ENCODE data around the gene NRARP.
A peak's percentile ranks its signal among the peaks of the same experiment; 100 is the strongest.

DNA sequence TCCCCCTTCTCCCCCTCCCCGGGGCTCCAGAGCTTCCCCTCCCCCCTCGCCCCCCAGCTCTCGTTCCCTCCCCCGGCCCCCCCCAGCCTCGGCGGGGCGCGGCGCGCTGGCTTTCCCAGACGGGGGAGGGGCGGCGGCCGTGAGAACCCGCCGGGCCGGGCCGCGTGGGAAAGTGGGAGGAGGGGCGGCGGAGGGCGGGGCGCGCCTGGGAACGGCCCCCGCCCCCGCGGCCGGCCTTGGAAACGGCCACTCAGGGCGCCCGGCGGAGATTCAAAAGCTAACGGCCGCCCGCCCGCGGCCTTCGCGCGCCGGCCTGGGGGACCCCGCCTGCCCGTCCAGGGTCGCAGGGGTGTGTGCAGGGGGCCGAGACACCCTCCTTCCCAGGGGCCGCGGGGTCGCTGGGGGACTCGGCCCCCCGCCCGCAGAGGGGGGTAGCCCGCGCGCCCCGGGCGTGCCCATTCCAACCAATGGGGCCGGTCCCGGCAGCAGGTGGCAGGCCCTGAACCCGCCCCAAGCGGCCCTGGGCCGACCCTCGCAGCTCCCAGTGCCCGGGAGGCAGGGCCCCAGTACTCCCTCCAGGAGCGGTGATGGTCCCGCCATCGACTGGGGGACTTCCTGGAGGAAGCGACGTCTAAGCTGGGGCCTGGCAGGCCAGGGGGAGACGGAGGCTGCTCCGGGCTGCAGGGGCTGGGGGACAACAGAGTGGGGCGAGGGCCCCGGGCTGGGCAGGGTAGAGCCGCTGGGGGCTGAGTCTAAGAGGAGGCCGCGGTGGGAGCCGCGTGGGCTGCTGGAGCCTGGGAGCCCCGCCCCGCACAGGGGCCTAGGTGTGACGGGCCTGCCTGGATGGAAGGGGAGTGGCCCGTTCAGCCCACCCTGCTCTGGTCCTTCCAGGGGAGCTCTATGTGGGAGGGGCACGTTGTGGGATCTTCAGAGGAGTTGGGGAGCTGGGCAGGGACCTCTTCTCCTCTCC lies 14.2 kb upstream of the NRARP start:
- TF ChIP-seq ZBTB1 (tag by site-specific recombination; IDR thresholded peaks at IDR 0.05), result no peak
- no peak for TF ChIP-seq CTCF (tag by site-specific recombination; IDR thresholded peaks at IDR 0.05)
- no peak for TF ChIP-seq ZNF501 (tag by site-specific recombination; IDR thresholded peaks at IDR 0.05)
- TF ChIP-seq ZNF16 (tag by site-specific recombination; IDR thresholded peaks at IDR 0.05; ENCODE audit: low read depth), result no peak
- TF ChIP-seq ZNF175 (tag by site-specific recombination; IDR thresholded peaks at IDR 0.05), result no peak
- TF ChIP-seq ZNF670 (tag by site-specific recombination; IDR thresholded peaks at IDR 0.05; ENCODE audit: low read depth), result no peak
- no peak for TF ChIP-seq KLF7 (tag by site-specific recombination; IDR thresholded peaks at IDR 0.05; ENCODE audit: borderline replicate concordance)
- TF ChIP-seq HOXA7 (CRISPR knock-in tag; IDR thresholded peaks at IDR 0.05; ENCODE audit: borderline replicate concordance), result no peak
- TF ChIP-seq, protein P1, sequence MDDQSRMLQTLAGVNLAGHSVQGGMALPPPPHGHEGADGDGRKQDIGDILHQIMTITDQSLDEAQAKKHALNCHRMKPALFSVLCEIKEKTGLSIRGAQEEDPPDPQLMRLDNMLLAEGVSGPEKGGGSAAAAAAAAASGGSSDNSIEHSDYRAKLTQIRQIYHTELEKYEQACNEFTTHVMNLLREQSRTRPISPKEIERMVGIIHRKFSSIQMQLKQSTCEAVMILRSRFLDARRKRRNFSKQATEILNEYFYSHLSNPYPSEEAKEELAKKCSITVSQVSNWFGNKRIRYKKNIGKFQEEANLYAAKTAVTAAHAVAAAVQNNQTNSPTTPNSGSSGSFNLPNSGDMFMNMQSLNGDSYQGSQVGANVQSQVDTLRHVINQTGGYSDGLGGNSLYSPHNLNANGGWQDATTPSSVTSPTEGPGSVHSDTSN (CRISPR knock-in tag; IDR thresholded peaks at IDR 0.05), result no peak
- no peak for TF ChIP-seq ZNF76 (tag by site-specific recombination; IDR thresholded peaks at IDR 0.05; ENCODE audit: borderline replicate concordance, low read depth)
- TF ChIP-seq ZNF449 (tag by site-specific recombination; IDR thresholded peaks at IDR 0.05), result no peak
- TF ChIP-seq ZFHX2 (tag by site-specific recombination; conservative IDR thresholded peaks at IDR 0.05), result peak; percentile 30
- TF ChIP-seq ZNF274 (IDR thresholded peaks at IDR 0.05; ENCODE audit: low read length), result no peak
- TF ChIP-seq ZNF274 (tag by site-specific recombination; IDR thresholded peaks at IDR 0.05; ENCODE audit: borderline replicate concordance), result no peak
